ENCODE data around the gene GNB2.

The GNB2 gene

DNA sequence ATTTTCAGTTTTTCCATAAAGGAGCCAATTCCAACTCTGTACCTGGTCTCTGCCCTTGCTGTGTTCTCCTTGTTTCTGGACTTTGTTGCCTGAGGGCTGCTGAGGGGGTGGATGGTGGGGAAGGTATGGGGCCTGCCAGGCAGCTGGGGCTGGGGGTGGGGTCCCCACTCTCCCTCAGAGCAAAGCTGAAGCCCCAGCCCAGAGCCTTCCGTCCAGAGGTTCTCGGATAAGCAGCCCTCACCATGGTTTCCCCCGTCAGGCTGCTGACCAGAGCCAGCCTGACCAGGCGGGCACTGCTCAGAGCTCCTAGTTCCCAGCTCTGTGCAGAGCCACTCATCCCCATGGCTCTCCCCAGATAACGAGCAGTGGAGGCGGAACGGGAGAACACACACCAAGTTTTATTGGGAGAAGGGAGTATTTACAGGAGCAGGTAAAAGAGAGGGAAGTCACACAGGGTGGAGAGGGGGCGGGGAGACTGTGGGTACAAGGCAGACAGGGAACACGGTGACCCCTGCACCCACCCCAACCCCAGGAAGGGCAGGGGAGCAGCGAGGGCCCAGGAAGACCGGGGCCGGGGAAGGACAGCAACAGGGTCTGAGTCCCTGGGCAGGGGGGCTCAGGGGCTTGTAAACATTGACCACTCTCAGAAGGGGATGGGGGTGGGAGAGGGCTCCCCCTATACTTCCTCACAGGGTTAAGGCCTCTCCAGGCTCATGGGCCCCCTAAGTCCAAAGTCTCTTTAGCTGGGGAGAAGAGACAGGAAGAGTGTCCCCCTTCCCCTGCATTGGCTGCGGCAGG, 5.8 kb downstream of the GNB2 start:
- Histone ChIP-seq H3K4me1 (ENCODE audit: control insufficient read depth, insufficient read depth, low read depth, low read length) (peaks cover 27% of the 10 kb centered on the region), H3K9me3 (ENCODE audit: control insufficient read depth, low read length) (no peaks in the 10 kb centered on the region), H3K36me3 (ENCODE audit: control insufficient read depth in 1 of 2, insufficient read depth in 2 of 2, low read depth in 1 of 2, low read length in 2 of 2) (peaks cover 73 to 79% of the 10 kb centered on the region in 2 experiments), H3K27ac (ENCODE audit: low read length, poor library complexity, severe bottlenecking) (no peak overlapping the region), H3K14ac (ENCODE audit: low read length in 2 of 2) (no peak overlapping the region), H2BK120ac (ENCODE audit: low read depth, low read length) (no peak overlapping the region), H2AFZ (ENCODE audit: low read depth, low read length) (no peak overlapping the region), H2AK5ac (ENCODE audit: low read length, severe bottlenecking) (no peak overlapping the region), H3K79me1 (replicated peaks; ENCODE audit: low read length, poor library complexity, severe bottlenecking) (peaks cover 23% of the 10 kb centered on the region), H2BK12ac (ENCODE audit: low read length in 2 of 2) (no peak overlapping the region), H3K23ac (ENCODE audit: low read length in 2 of 2) (no peak overlapping the region), H3K4me2 (ENCODE audit: low read length, poor library complexity, severe bottlenecking) (no peak overlapping the region), H3K27me3 (ENCODE audit: control insufficient read depth in 1 of 2, insufficient read depth in 1 of 2, low read length in 2 of 2) (no peaks in the 10 kb centered on the region), H3K18ac (ENCODE audit: low read depth in 1 of 2, low read length in 2 of 2) (no peak overlapping the region), H2BK5ac (ENCODE audit: low read depth, low read length, poor library complexity, severe bottlenecking) (no peak overlapping the region), H3K4ac (ENCODE audit: low read depth in 1 of 2, low read length in 2 of 2) (no peak overlapping the region), H3K4me3 (ENCODE audit: insufficient read depth in 1 of 2, low read depth in 1 of 2, low read length in 2 of 2) (no peak overlapping the region), H4K8ac (ENCODE audit: low read length) (peak overlapping the region; percentile 4), H4K91ac (ENCODE audit: low read length) (no peak overlapping the region), H2BK15ac (ENCODE audit: low read depth, poor library complexity, severe bottlenecking) (no peak overlapping the region), H3K9ac (ENCODE audit: low read length) (no peak overlapping the region)
- 88% methylated on average over 10 of the region's 13 CpGs for WGBS
- no peak for DNase-seq

- WGBS = 92% methylated on average over 12 of the region's 13 CpGs
- no peak overlapping the region for H3K4me3 ChIP-seq (ENCODE audit: insufficient read depth in 1 of 2, low read depth in 1 of 2, low read length in 2 of 2)
- peaks cover 27% of the 10 kb centered on the region for H3K4me1 ChIP-seq (ENCODE audit: control insufficient read depth, insufficient read depth, low read depth, low read length)
- no peak overlapping the region for H3K18ac ChIP-seq (ENCODE audit: low read depth in 1 of 2, low read length in 2 of 2)
- no peak overlapping the region for H3K27ac ChIP-seq (ENCODE audit: low read length, poor library complexity, severe bottlenecking)
- H4K91ac ChIP-seq (ENCODE audit: low read length) = no peak overlapping the region
- no peak overlapping the region for H2AK5ac ChIP-seq (ENCODE audit: low read length, severe bottlenecking)
- H2BK15ac ChIP-seq (ENCODE audit: low read depth, poor library complexity, severe bottlenecking) = no peak overlapping the region
- no peak overlapping the region for H3K9ac ChIP-seq (ENCODE audit: low read length)
- H3K4me2 ChIP-seq (ENCODE audit: low read length, poor library complexity, severe bottlenecking) = no peak overlapping the region
- peaks cover 80 to 87% of the 10 kb centered on the region in 2 experiments for H3K36me3 ChIP-seq (ENCODE audit: control insufficient read depth in 1 of 2, insufficient read depth in 2 of 2, low read depth in 1 of 2, low read length in 2 of 2)
- no peak overlapping the region for H2BK12ac ChIP-seq (ENCODE audit: low read length in 2 of 2)
- H4K8ac ChIP-seq (ENCODE audit: low read length) = peak overlapping the region; percentile 73
- H3K4ac ChIP-seq (ENCODE audit: low read depth in 1 of 2, low read length in 2 of 2) = no peak overlapping the region
- no peaks in the 10 kb centered on the region for H3K27me3 ChIP-seq (ENCODE audit: control insufficient read depth in 1 of 2, insufficient read depth in 1 of 2, low read length in 2 of 2)
- H2AFZ ChIP-seq (ENCODE audit: low read depth, low read length) = no peak overlapping the region
- H2BK5ac ChIP-seq (ENCODE audit: low read depth, low read length, poor library complexity, severe bottlenecking) = no peak overlapping the region
- no peak overlapping the region for H3K23ac ChIP-seq (ENCODE audit: low read length in 2 of 2)
- peaks cover 23% of the 10 kb centered on the region for H3K79me1 ChIP-seq (replicated peaks; ENCODE audit: low read length, poor library complexity, severe bottlenecking)
- no peak overlapping the region for H3K14ac ChIP-seq (ENCODE audit: low read length in 2 of 2)
- no peaks in the 10 kb centered on the region for H3K9me3 ChIP-seq (ENCODE audit: control insufficient read depth, low read length)
- no peak overlapping the region for H2BK120ac ChIP-seq (ENCODE audit: low read depth, low read length)
- no peak for DNase-seq
Measured at GRCh38 chr7:100679927-100680575, 6.5 kb downstream of the GNB2 start.

DNA sequence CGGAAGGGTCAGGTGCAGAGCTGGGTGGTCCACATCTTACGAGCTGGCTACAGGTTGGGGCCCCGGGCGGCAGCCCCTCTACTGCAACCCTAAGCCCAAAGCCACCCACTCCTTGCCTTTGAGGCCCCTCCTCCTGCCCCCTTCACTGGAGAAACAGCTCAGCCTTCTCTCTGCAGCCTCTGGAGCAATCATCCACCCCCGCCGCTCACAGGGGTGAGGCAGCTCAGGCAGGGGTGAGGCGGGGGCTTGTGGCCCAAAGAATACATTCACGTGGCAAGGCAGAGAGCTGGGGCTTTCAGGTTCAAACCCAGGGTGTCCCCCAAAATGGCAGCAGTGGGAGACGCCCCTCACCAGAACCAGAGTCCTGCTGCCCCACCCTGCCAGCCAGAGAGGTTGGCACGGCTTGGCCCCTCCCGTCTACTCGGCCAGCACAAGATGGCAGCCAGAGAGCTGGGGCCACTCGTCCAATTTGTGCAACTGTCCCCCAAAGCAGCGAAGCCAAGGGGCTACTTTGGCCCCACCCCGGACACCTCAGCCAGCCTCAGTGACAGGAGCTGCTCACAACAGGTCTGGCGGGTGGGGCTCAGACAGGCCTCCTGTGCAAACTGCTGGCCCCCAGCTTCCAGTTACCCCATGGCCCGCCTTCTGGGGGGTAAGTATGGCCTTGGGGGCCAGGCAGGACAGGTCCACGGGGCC, 7.2 kb downstream of the GNB2 start:
- Histone ChIP-seq H3K23ac (ENCODE audit: low read length in 2 of 2) (no peak overlapping the region), H3K4me3 (ENCODE audit: insufficient read depth in 1 of 2, low read depth in 1 of 2, low read length in 2 of 2) (no peak overlapping the region), H2BK15ac (ENCODE audit: low read depth, poor library complexity, severe bottlenecking) (no peak overlapping the region), H3K79me1 (replicated peaks; ENCODE audit: low read length, poor library complexity, severe bottlenecking) (peaks cover 23% of the 10 kb centered on the region), H2AFZ (ENCODE audit: low read depth, low read length) (no peak overlapping the region), H3K4me2 (ENCODE audit: low read length, poor library complexity, severe bottlenecking) (no peak overlapping the region), H2BK5ac (ENCODE audit: low read depth, low read length, poor library complexity, severe bottlenecking) (no peak overlapping the region), H3K9ac (ENCODE audit: low read length) (no peak overlapping the region), H4K91ac (ENCODE audit: low read length) (no peak overlapping the region), H3K27me3 (ENCODE audit: control insufficient read depth in 1 of 2, insufficient read depth in 1 of 2, low read length in 2 of 2) (no peaks in the 10 kb centered on the region), H4K8ac (ENCODE audit: low read length) (peak overlapping the region; percentile 73), H3K18ac (ENCODE audit: low read depth in 1 of 2, low read length in 2 of 2) (no peak overlapping the region), H3K27ac (ENCODE audit: low read length, poor library complexity, severe bottlenecking) (no peak overlapping the region), H3K36me3 (ENCODE audit: control insufficient read depth in 1 of 2, insufficient read depth in 2 of 2, low read depth in 1 of 2, low read length in 2 of 2) (peaks cover 87 to 93% of the 10 kb centered on the region in 2 experiments), H2BK12ac (ENCODE audit: low read length in 2 of 2) (no peak overlapping the region), H3K4me1 (ENCODE audit: control insufficient read depth, insufficient read depth, low read depth, low read length) (peaks cover 25% of the 10 kb centered on the region), H3K14ac (ENCODE audit: low read length in 2 of 2) (no peak overlapping the region), H3K9me3 (ENCODE audit: control insufficient read depth, low read length) (no peaks in the 10 kb centered on the region), H2BK120ac (ENCODE audit: low read depth, low read length) (no peak overlapping the region), H2AK5ac (ENCODE audit: low read length, severe bottlenecking) (no peak overlapping the region), H3K4ac (ENCODE audit: low read depth in 1 of 2, low read length in 2 of 2) (no peak overlapping the region)
- 95% methylated on average over 18 of the region's 18 CpGs for WGBS
- DNase-seq = no peak

Measured in mesenchymal stem cell (in vitro differentiated cells and primary cell).